Kidney (tissue), 14 donors: ENCODE measurements around the gene UTS2. TPM values are rescaled to one million over a fixed set of nuclear protein-coding genes. Genes with fewer than 3 reads are reported as not detected.
A peak's percentile ranks its signal among the peaks of the same experiment; 100 is the strongest.

ENCODE experiments used
- DNase-seq, 5 donors: peaks; one replicate each; pipeline ENCODE4 v3.0.0-alpha.2; 2013 to 2020
- FAIRE-seq: peaks from 2 replicates; lab custom pipeline; 2012; peaks lifted over from hg19 to GRCh38; lab: Jason Lieb, UNC
- H3K27ac ChIP-seq, 2 donors: one replicate each; pipeline ENCODE4 v1.7.0; 2013; ENCODE audit warnings: low read depth in 2 of 2, low read length in 2 of 2, inconsistent platforms in 1 of 2
- H3K27me3 ChIP-seq: one replicate; pipeline ENCODE4 v1.7.1; 2013; ENCODE audit warnings: low read length, inconsistent platforms; ENCODE audit not compliant: control insufficient read depth, insufficient read depth
- H3K36me3 ChIP-seq, 3 donors: one replicate each; pipeline versions ENCODE4 v1.7.0 to v1.7.1; 2013; ENCODE audit warnings: low read length in 3 of 3, control low read depth in 1 of 3, inconsistent platforms in 1 of 3; ENCODE audit not compliant: insufficient read depth in 3 of 3, control insufficient read depth in 2 of 3
- H3K4me1 ChIP-seq, 3 donors: one replicate each; pipeline versions ENCODE4 v1.7.0 to v1.7.1; 2013; ENCODE audit warnings: low read length in 3 of 3, inconsistent platforms in 1 of 3, low read depth in 1 of 3; ENCODE audit not compliant: control insufficient read depth in 2 of 3, insufficient read depth in 2 of 3
- H3K4me3 ChIP-seq, 3 donors: one replicate each; pipeline versions ENCODE4 v1.7.0 to v1.8.1; 2013; ENCODE audit warnings: low read length in 3 of 3, control low read depth in 1 of 3, inconsistent platforms in 1 of 3
- H3K9ac ChIP-seq, 3 donors: one replicate each; pipeline versions ENCODE4 v1.7.0 to v1.7.1; 2013; ENCODE audit warnings: low read length in 3 of 3, control low read depth in 1 of 3, inconsistent platforms in 1 of 3
- H3K9me3 ChIP-seq, 3 donors: one replicate each; pipeline versions ENCODE4 v1.7.0 to v1.7.1; 2013; ENCODE audit warnings: low read length in 3 of 3, control low read depth in 1 of 3, inconsistent platforms in 1 of 3; ENCODE audit not compliant: control insufficient read depth in 2 of 3, insufficient read depth in 1 of 3
- CTCF ChIP-seq: IDR thresholded peaks from 3 replicates; pipeline ENCODE4 v1.5.1; 2012; ENCODE audit warnings: mild to moderate bottlenecking, moderate library complexity, borderline replicate concordance; ENCODE audit not compliant: insufficient read depth; ENCODE audit errors: extremely low read depth
- intact Hi-C: fragments of 100-400 bp; cut with DNase I; formaldehyde crosslinking; loops from one replicate; pipeline ENCODE4 v1.11.1; 2022
- polyA plus RNA-seq: library from polyadenylated mRNA; stranded (reverse); fragments of 350-450 nt; fragmentation: Illumina TruSeq; extraction: RNeasy Lipid Tissue Mini Kit (QIAGEN cat#74804); gene quantifications from one replicate; pipeline ENCODE4 v1.2.3, GENCODE V29; 2014; ENCODE audit warnings: low read depth, low replicate concordance; ENCODE audit not compliant: insufficient read depth
- total RNA-seq: library from RNA; stranded (reverse); fragmentation: NEBNext Ultra II Directional; extraction: Animal tissue kit (Norgen Biotek cat#: 25700); gene quantifications from one replicate; pipeline ENCODE4 v1.2.1, GENCODE V29; 2021
- donor health status: control.
- donor health status: control.
- donor health status: control.
- donor health status: control.
- donor health status: control.
- donor health status: DM: yes; HTN: yes; CAD: no.
- donor health status: Normal renal cell carcinoma (clear cell type).

The UTS2 gene
- total and polyA plus RNA-seq, 2 donors from 2014 or later: 0.72 TPM; not detected in 1

DNA sequence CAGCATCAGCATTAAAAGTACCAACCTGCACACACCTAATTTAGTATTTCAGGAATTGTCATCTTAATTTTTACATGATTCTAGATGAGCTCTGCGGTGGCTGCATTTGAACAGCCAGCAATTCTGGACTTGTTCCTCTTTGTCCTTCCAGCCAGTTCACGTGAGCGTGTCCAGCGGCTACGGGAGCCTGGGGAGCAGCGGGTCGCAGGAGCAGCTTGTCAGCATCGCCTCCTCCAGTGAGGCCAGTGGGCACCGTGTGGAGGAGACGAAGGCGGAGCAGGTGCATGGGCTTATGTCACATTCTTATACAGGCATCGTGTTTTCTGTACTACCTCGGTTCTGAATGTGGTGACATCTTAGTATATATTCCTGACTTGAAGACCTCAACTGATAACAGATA, 43.1 kb downstream of the UTS2 start:
- H3K9ac ChIP-seq: no peak overlapping the region
- no peak overlapping the region for H3K27ac ChIP-seq
- peaks cover 0 to 68% (median 54%) of the 10 kb centered on the region in 3 donors for H3K36me3 ChIP-seq
- TF ChIP-seq CTCF: no peak
- intact Hi-C loops: no loop called here
- DNase-seq (no peak), FAIRE-seq (no peak)
- no peaks in the 10 kb centered on the region for H3K4me1 ChIP-seq
- H3K9me3 ChIP-seq: peaks cover 0 to 9% (median 0%) of the 10 kb centered on the region in 3 donors
- H3K27me3 ChIP-seq: no peaks in the 10 kb centered on the region
- no peak overlapping the region for H3K4me3 ChIP-seq

- TF ChIP-seq CTCF: peak; percentile 31
- intact Hi-C loops: no loop called here
- Histone ChIP-seq H3K36me3 (peaks cover 0 to 69% (median 49%) of the 10 kb centered on the region in 3 donors), H3K27me3 (no peaks in the 10 kb centered on the region), H3K9me3 (peaks cover 0 to 2% (median 0%) of the 10 kb centered on the region in 3 donors), H3K9ac (no peak overlapping the region), H3K4me1 (no peaks in the 10 kb centered on the region), H3K4me3 (no peak overlapping the region), H3K27ac (no peak overlapping the region)
- no peak for FAIRE-seq
- DNase-seq: peak in 2 of 5 donors; percentile 5 to 29
Observed at GRCh38 chr1:7808253-7808844, 44.5 kb downstream of the UTS2 start.

DNA sequence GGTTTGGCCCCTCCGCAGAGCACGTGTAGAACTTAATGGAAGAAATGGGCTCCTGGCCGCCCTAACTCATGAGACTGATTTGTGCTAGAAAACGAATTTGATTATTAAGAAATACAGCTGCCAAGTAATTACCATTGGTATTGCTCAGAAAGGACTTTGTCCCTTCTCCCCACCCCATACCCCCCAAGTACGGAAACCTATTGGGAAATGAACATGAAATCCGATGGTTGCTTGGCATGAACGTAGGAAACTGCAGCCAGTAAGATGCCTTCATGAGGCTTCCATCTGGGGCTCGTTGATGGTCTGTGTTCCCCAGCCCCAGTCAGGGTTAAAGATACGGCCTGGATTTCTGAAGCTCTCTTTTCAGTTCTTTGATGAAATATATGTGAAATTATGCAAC, 47.4 kb downstream of the UTS2 start:
- H3K27ac ChIP-seq: no peak overlapping the region
- no peak for FAIRE-seq

More for the DNA sequence above, 47.4 kb downstream of the UTS2 start:
- DNase-seq: no peak
- no peak overlapping the region for H3K9ac ChIP-seq
- H3K4me3 ChIP-seq: no peak overlapping the region
- H3K4me1 ChIP-seq: no peaks in the 10 kb centered on the region
- peaks cover 0 to 72% (median 39%) of the 10 kb centered on the region in 3 donors for H3K36me3 ChIP-seq
- intact Hi-C loops: no loop called here
- no peak for TF ChIP-seq CTCF
- no peaks in the 10 kb centered on the region for H3K9me3 ChIP-seq
- no peaks in the 10 kb centered on the region for H3K27me3 ChIP-seq

Other genes with a start within 250 kb of the UTS2 start
- 93.8 TPM for gene VAMP3, start 81.8 kb downstream of the UTS2 start, total RNA-seq
- 69.7 TPM for gene VAMP3, start 81.8 kb downstream of the UTS2 start, polyA plus RNA-seq
- gene PER3, start 68.8 kb downstream of the UTS2 start, total RNA-seq: 23.8 TPM
- gene PER3, start 68.8 kb downstream of the UTS2 start, polyA plus RNA-seq: 5.1 TPM
- gene TNFRSF9, start 87.8 kb upstream of the UTS2 start, total RNA-seq: 0.54 TPM
- not detected for gene TNFRSF9, start 87.8 kb upstream of the UTS2 start, polyA plus RNA-seq
- gene PARK7, start 108.6 kb upstream of the UTS2 start, total RNA-seq: 239 TPM
- gene PARK7, start 108.6 kb upstream of the UTS2 start, polyA plus RNA-seq: 481 TPM
- gene ERRFI1, start 173.2 kb upstream of the UTS2 start, total RNA-seq: 71.3 TPM
- 25.0 TPM for gene ERRFI1, start 173.2 kb upstream of the UTS2 start, polyA plus RNA-seq